Mesenchymal stem cell (in vitro differentiated cells and primary cell): ENCODE data around the gene PTPN13.

Source experiments
- DNase-seq: peaks from one replicate; pipeline ENCODE4 v3.0.0-alpha.2; 2013
- H2AFZ ChIP-seq: one replicate; pipeline ENCODE4 v1.6.1; 2013; ENCODE audit warnings: low read depth, mild to moderate bottlenecking, control low read depth, inconsistent platforms, low read length, moderate library complexity
- H2AK5ac ChIP-seq: 2 replicates; pipeline ENCODE4 v1.6.1; 2013; ENCODE audit warnings: low read length, moderate library complexity, mild to moderate bottlenecking, inconsistent platforms; ENCODE audit not compliant: severe bottlenecking
- H2BK120ac ChIP-seq: one replicate; pipeline ENCODE4 v1.6.1; 2013; ENCODE audit warnings: low read depth, mild to moderate bottlenecking, inconsistent platforms, low read length, moderate library complexity
- H2BK12ac ChIP-seq, 2 experiments: one replicate each; pipeline ENCODE4 v1.6.1; 2013; ENCODE audit warnings: inconsistent platforms in 2 of 2, low read length in 2 of 2, mild to moderate bottlenecking in 2 of 2, moderate library complexity in 2 of 2, control low read depth in 1 of 2
- H2BK15ac ChIP-seq: one replicate; pipeline ENCODE4 v1.6.1; 2013; ENCODE audit warnings: mild to moderate bottlenecking, low read depth, inconsistent platforms; ENCODE audit not compliant: poor library complexity, severe bottlenecking
- H2BK5ac ChIP-seq: 2 replicates; pipeline ENCODE4 v1.6.1; 2013; ENCODE audit warnings: low read depth, mild to moderate bottlenecking, low read length, control low read depth, inconsistent platforms; ENCODE audit not compliant: poor library complexity, severe bottlenecking
- H3K14ac ChIP-seq, 2 experiments: one replicate each; pipeline ENCODE4 v1.6.1; 2013; ENCODE audit warnings: inconsistent platforms in 2 of 2, low read length in 2 of 2, control low read depth in 1 of 2, mild to moderate bottlenecking in 1 of 2, moderate library complexity in 1 of 2
- H3K18ac ChIP-seq, 2 experiments: one replicate each; pipeline ENCODE4 v1.6.1; 2013; ENCODE audit warnings: inconsistent platforms in 2 of 2, low read length in 2 of 2, control low read depth in 1 of 2, low read depth in 1 of 2, mild to moderate bottlenecking in 1 of 2
- H3K23ac ChIP-seq, 2 experiments: one replicate each; pipeline ENCODE4 v1.6.1; 2013; ENCODE audit warnings: inconsistent platforms in 2 of 2, low read length in 2 of 2, mild to moderate bottlenecking in 2 of 2, moderate library complexity in 2 of 2, control low read depth in 1 of 2
- H3K27ac ChIP-seq: 2 replicates; pipeline ENCODE4 v1.5.1; 2013; ENCODE audit warnings: mild to moderate bottlenecking, moderate library complexity, low read length, control low read depth, inconsistent platforms; ENCODE audit not compliant: poor library complexity, severe bottlenecking
- H3K27me3 ChIP-seq, 2 experiments: 2 replicates each; pipeline versions ENCODE4 v1.6.1 to v1.7.0; 2013; ENCODE audit warnings: low read length in 2 of 2, mild to moderate bottlenecking in 2 of 2, moderate library complexity in 2 of 2, control low read depth in 1 of 2, inconsistent platforms in 1 of 2; ENCODE audit not compliant: control insufficient read depth in 1 of 2, insufficient read depth in 1 of 2
- H3K36me3 ChIP-seq, 2 experiments: 2 replicates each; pipeline versions ENCODE4 v1.6.1 to v1.7.0; 2013; ENCODE audit warnings: low read length in 2 of 2, control low read depth in 1 of 2, inconsistent platforms in 1 of 2, low read depth in 1 of 2, mild to moderate bottlenecking in 1 of 2; ENCODE audit not compliant: insufficient read depth in 2 of 2, control insufficient read depth in 1 of 2
- H3K4ac ChIP-seq, 2 experiments: one replicate each; pipeline ENCODE4 v1.6.1; 2013; ENCODE audit warnings: inconsistent platforms in 2 of 2, low read length in 2 of 2, mild to moderate bottlenecking in 2 of 2, moderate library complexity in 2 of 2, control low read depth in 1 of 2, low read depth in 1 of 2
- H3K4me1 ChIP-seq: 2 replicates; pipeline ENCODE4 v1.6.1; 2013; ENCODE audit warnings: low read depth, low read length, control low read depth; ENCODE audit not compliant: control insufficient read depth, insufficient read depth
- H3K4me2 ChIP-seq: 2 replicates; pipeline ENCODE4 v1.6.1; 2013; ENCODE audit warnings: low read length, mild to moderate bottlenecking, inconsistent platforms; ENCODE audit not compliant: poor library complexity, severe bottlenecking
- H3K4me3 ChIP-seq, 2 experiments: 2 replicates each; pipeline versions ENCODE4 v1.5.1 to v1.7.0; 2013; ENCODE audit warnings: low read length in 2 of 2, mild to moderate bottlenecking in 2 of 2, control low read depth in 1 of 2, low read depth in 1 of 2; ENCODE audit not compliant: insufficient read depth in 1 of 2
- H3K79me1 ChIP-seq: replicated peaks from 2 replicates; pipeline ENCODE4 v1.6.1; 2013; ENCODE audit warnings: mild to moderate bottlenecking, control low read depth, low read length, inconsistent platforms; ENCODE audit not compliant: poor library complexity, severe bottlenecking
- H3K9ac ChIP-seq: 2 replicates; pipeline ENCODE4 v1.7.0; 2013; ENCODE audit warnings: mild to moderate bottlenecking, low read length, moderate library complexity
- H3K9me3 ChIP-seq: 2 replicates; pipeline ENCODE4 v1.7.0; 2013; ENCODE audit warnings: mild to moderate bottlenecking, low read length; ENCODE audit not compliant: control insufficient read depth
- H4K8ac ChIP-seq: one replicate; pipeline ENCODE4 v1.6.1; 2013; ENCODE audit warnings: inconsistent platforms, mild to moderate bottlenecking, low read length, moderate library complexity
- H4K91ac ChIP-seq: one replicate; pipeline ENCODE4 v1.6.1; 2013; ENCODE audit warnings: mild to moderate bottlenecking, low read length, inconsistent platforms
- WGBS: methylation state at CpG from one replicate; pipeline ENCODE4 v1.1.7; 2013; ENCODE audit warnings: mixed read lengths; 5-methylcytosine and 5-hydroxymethylcytosine counted together

The PTPN13 gene

GRCh38 chr4:86730310-86730709 is 136.2 kb downstream of the PTPN13 start:
- Histone ChIP-seq H3K4ac (no peak overlapping the region), H2BK15ac (no peak overlapping the region), H3K4me3 (no peak overlapping the region), H2BK12ac (no peak overlapping the region), H3K14ac (no peak overlapping the region), H3K9ac (no peak overlapping the region), H2AFZ (no peak overlapping the region), H3K27me3 (no peaks in the 10 kb centered on the region), H3K23ac (no peak overlapping the region), H3K18ac (no peak overlapping the region), H2AK5ac (no peak overlapping the region), H3K79me1 (peaks cover 15% of the 10 kb centered on the region), H4K8ac (no peak overlapping the region), H3K36me3 (peaks cover 12 to 39% of the 10 kb centered on the region in 2 experiments), H4K91ac (no peak overlapping the region), H3K4me2 (no peak overlapping the region), H3K9me3 (no peaks in the 10 kb centered on the region), H2BK5ac (no peak overlapping the region), H2BK120ac (no peak overlapping the region), H3K4me1 (peaks cover 4% of the 10 kb centered on the region), H3K27ac (no peak overlapping the region)
- DNase-seq = no peak
- 82% methylated on average over 10 of the region's 10 CpGs for WGBS

- H2BK12ac ChIP-seq = no peak overlapping the region
- H3K36me3 ChIP-seq = peaks cover 16 to 72% of the 10 kb centered on the region in 2 experiments
- H2BK15ac ChIP-seq = no peak overlapping the region
- H2BK120ac ChIP-seq = no peak overlapping the region
- H3K4me3 ChIP-seq = no peak overlapping the region
- DNase-seq = no peak
- H3K18ac ChIP-seq = no peak overlapping the region
- H3K4me2 ChIP-seq = no peak overlapping the region
- H3K23ac ChIP-seq = no peak overlapping the region
- H3K4ac ChIP-seq = no peak overlapping the region
- no peak overlapping the region for H4K91ac ChIP-seq
- H3K79me1 ChIP-seq = peaks cover 10% of the 10 kb centered on the region
- H3K9me3 ChIP-seq = peaks cover 6% of the 10 kb centered on the region
- no peak overlapping the region for H2AK5ac ChIP-seq
- no peak overlapping the region for H2BK5ac ChIP-seq
- H2AFZ ChIP-seq = no peak overlapping the region
- no peak overlapping the region for H3K14ac ChIP-seq
- H4K8ac ChIP-seq = no peak overlapping the region
- 100% methylated on average over 1 of the region's 1 CpG for WGBS
- no peak overlapping the region for H3K9ac ChIP-seq
- no peaks in the 10 kb centered on the region for H3K27me3 ChIP-seq
- no peaks in the 10 kb centered on the region for H3K4me1 ChIP-seq
- no peak overlapping the region for H3K27ac ChIP-seq
Observed at GRCh38 chr4:86737244-86737643, 143.1 kb downstream of the PTPN13 start.

- H3K14ac ChIP-seq = no peak overlapping the region
- H3K79me1 ChIP-seq = peaks cover 6% of the 10 kb centered on the region
- DNase-seq = no peak
- H3K4ac ChIP-seq = no peak overlapping the region
- H2BK5ac ChIP-seq = no peak overlapping the region
- no peak overlapping the region for H3K4me3 ChIP-seq
- H3K4me2 ChIP-seq = no peak overlapping the region
- H2BK12ac ChIP-seq = no peak overlapping the region
- peaks cover 19 to 70% of the 10 kb centered on the region in 2 experiments for H3K36me3 ChIP-seq
- no peak overlapping the region for H3K18ac ChIP-seq
- H2AFZ ChIP-seq = no peak overlapping the region
- no peaks in the 10 kb centered on the region for H3K27me3 ChIP-seq
- WGBS = 86% methylated on average over 1 of the region's 1 CpG
- peak overlapping the region; percentile 87 for H3K27ac ChIP-seq
- H4K8ac ChIP-seq = no peak overlapping the region
- H3K4me1 ChIP-seq = no peaks in the 10 kb centered on the region
- H3K23ac ChIP-seq = no peak overlapping the region
- peaks cover 6% of the 10 kb centered on the region for H3K9me3 ChIP-seq
- no peak overlapping the region for H2AK5ac ChIP-seq
- H2BK120ac ChIP-seq = no peak overlapping the region
- no peak overlapping the region for H3K9ac ChIP-seq
- H4K91ac ChIP-seq = no peak overlapping the region
- no peak overlapping the region for H2BK15ac ChIP-seq
Observed at GRCh38 chr4:86741846-86742245, 147.7 kb downstream of the PTPN13 start.

GRCh38 chr4:86744570-86744969 is 150.5 kb downstream of the PTPN13 start:
- no peak overlapping the region for H2BK5ac ChIP-seq
- no peak overlapping the region for H2BK120ac ChIP-seq
- H4K8ac ChIP-seq = no peak overlapping the region
- no peaks in the 10 kb centered on the region for H3K27me3 ChIP-seq
- H2BK12ac ChIP-seq = no peak overlapping the region
- H3K4ac ChIP-seq = no peak overlapping the region
- H3K14ac ChIP-seq = no peak overlapping the region
- H3K27ac ChIP-seq = no peak overlapping the region
- peaks cover 6% of the 10 kb centered on the region for H3K79me1 ChIP-seq
- no CpG with 5 or more reads among the region's 2 CpGs for WGBS
- no peak overlapping the region for H3K4me3 ChIP-seq
- H3K9me3 ChIP-seq = peaks cover 6% of the 10 kb centered on the region
- peaks cover 13 to 68% of the 10 kb centered on the region in 2 experiments for H3K36me3 ChIP-seq
- H2AK5ac ChIP-seq = no peak overlapping the region
- no peak overlapping the region for H2BK15ac ChIP-seq
- H3K23ac ChIP-seq = no peak overlapping the region
- H3K4me1 ChIP-seq = no peaks in the 10 kb centered on the region
- no peak overlapping the region for H3K9ac ChIP-seq
- H2AFZ ChIP-seq = no peak overlapping the region
- DNase-seq = no peak
- no peak overlapping the region for H4K91ac ChIP-seq
- H3K4me2 ChIP-seq = no peak overlapping the region
- H3K18ac ChIP-seq = no peak overlapping the region
